GM12891 (cell line): Measurements from ENCODE around the gene THTPA.

Experiments
- PAX5 ChIP-seq: IDR thresholded peaks from 2 replicates; pipeline ENCODE4 v1.6.1; 2011; ENCODE audit warnings: low read length, moderate library complexity, mild to moderate bottlenecking; ENCODE audit not compliant: insufficient read depth, severe bottlenecking
- POLR2A ChIP-seq: IDR thresholded peaks from 2 replicates; pipeline ENCODE4 v1.6.1; 2011; ENCODE audit warnings: low read depth, low read length, control low read depth
- POLR2AphosphoS5 ChIP-seq: IDR thresholded peaks from 2 replicates; pipeline ENCODE4 v1.6.1; 2011; ENCODE audit warnings: low read depth, low read length, control low read depth
- POU2F2 ChIP-seq: IDR thresholded peaks from 2 replicates; pipeline ENCODE4 v1.6.1; 2011; ENCODE audit warnings: low read depth, mild to moderate bottlenecking, control low read depth, low read length, moderate library complexity
- SPI1 ChIP-seq: IDR thresholded peaks from 2 replicates; pipeline ENCODE4 v1.6.1; 2011; ENCODE audit warnings: low read depth, low read length, control low read depth
- TAF1 ChIP-seq: IDR thresholded peaks from 2 replicates; pipeline ENCODE4 v1.6.1; 2011; ENCODE audit warnings: low read depth, low read length, control low read depth

DNA sequence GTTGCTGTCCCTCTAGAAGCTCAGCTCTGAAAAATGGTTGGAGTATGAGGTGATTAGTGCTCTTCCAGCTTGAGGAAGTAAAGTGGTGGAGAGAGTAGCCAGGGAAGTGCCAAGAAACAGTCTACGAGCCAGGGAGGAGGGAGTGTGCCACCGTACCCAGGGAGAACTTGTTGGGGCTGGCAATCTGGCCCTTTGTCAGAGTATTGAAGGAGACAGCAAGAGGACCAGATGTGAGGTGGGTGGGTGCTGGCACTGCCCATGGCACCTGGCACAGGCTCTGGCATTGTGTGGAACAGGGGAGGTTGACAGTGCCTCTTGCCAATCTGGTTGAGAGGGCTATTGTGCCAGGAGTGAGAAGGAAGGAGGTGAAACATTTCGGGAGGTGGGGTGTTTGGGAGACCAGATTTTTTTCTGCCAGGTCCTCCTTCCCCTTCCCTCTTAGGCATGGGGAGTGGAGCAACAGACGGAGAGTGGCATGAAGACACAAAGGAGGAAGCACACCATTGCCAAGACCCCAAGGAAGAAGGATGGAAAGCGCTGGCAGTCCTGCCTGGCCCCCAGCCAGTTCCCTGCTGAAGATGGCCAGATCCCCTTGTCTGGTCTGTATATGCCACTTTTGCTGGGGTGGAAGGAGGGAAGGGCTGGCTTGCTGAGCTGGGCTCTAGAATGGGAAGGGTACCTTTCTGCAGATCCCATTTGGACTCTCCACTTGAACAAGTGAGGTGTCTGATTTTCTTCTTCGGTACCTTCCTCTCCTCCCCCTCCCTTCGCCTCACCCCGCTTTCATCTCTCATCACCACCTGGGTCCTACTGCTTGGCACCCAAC lies 42.0 kb upstream of the THTPA start:
- TF ChIP-seq POLR2A (no peak), POLR2AphosphoS5 (no peak), TAF1 (no peak), POU2F2 (no peak), PAX5 (no peak), SPI1 (no peak)
